ENCODE data around the gene HLA-B.

DNA sequence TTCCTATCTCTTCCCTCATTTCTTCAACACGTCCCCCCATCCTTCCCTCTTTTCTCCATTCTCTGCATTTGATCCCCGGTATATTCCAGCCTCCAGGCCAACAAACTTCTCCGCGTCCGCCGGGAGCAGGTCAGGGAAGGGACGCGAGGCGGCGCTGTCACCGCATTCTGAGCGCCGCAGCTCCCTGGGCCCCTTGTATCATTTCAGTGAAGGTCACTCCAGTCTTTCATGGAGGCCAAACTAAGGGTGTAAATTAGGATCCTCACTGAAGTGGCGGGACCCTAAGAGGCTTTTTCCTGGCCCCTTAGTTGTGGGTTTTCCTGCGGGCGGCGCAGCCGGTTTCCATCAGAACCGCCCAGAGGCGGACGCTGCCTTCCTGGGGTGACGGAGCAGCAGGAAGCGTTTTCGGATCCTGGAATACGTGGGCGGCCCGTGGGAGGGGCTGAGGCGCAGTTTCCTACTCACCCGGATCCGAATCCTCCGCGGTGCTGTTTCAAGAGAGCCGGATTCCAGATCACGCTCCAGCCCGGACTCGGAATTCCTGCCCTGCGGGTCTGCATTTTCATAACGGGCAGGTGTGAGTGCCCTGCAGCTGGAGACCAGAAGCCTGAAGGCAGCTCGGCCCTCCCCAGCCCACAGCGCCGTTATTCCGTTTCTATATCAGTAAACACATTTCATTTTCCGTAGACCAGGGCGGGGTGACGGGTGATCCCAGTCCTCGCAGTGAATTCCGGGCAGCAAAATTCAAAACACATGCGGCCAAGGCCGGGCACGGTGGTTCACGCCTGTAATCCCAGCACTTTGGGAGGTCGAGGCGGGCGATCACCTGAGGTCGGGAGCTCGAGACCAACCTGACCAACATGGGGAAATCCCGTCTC is 42.8 kb upstream of the HLA-B start:
- TF ChIP-seq, protein P1, sequence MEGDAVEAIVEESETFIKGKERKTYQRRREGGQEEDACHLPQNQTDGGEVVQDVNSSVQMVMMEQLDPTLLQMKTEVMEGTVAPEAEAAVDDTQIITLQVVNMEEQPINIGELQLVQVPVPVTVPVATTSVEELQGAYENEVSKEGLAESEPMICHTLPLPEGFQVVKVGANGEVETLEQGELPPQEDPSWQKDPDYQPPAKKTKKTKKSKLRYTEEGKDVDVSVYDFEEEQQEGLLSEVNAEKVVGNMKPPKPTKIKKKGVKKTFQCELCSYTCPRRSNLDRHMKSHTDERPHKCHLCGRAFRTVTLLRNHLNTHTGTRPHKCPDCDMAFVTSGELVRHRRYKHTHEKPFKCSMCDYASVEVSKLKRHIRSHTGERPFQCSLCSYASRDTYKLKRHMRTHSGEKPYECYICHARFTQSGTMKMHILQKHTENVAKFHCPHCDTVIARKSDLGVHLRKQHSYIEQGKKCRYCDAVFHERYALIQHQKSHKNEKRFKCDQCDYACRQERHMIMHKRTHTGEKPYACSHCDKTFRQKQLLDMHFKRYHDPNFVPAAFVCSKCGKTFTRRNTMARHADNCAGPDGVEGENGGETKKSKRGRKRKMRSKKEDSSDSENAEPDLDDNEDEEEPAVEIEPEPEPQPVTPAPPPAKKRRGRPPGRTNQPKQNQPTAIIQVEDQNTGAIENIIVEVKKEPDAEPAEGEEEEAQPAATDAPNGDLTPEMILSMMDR (IDR thresholded peaks at IDR 0.05) = peak; percentile 67 to 98 (median 90)
- peak in 1 of 2 donors; percentile 76 for TF ChIP-seq POLR2A (IDR thresholded peaks at IDR 0.05)

Measured in thyroid gland (tissue), 4 donors.